GM12892 (cell line): ENCODE measurements around the gene HIPK4.

Experiments
- POLR2A ChIP-seq: IDR thresholded peaks from 2 replicates; pipeline ENCODE4 v1.6.1; 2011; ENCODE audit warnings: low read depth, low read length, control low read depth
- POLR2AphosphoS5 ChIP-seq: IDR thresholded peaks from 2 replicates; pipeline ENCODE4 v1.6.1; 2011; ENCODE audit warnings: low read depth, low read length, control low read depth
- TAF1 ChIP-seq: IDR thresholded peaks from 2 replicates; pipeline ENCODE4 v1.6.1; 2011; ENCODE audit warnings: low read depth, mild to moderate bottlenecking, control low read depth, low read length, borderline replicate concordance

DNA sequence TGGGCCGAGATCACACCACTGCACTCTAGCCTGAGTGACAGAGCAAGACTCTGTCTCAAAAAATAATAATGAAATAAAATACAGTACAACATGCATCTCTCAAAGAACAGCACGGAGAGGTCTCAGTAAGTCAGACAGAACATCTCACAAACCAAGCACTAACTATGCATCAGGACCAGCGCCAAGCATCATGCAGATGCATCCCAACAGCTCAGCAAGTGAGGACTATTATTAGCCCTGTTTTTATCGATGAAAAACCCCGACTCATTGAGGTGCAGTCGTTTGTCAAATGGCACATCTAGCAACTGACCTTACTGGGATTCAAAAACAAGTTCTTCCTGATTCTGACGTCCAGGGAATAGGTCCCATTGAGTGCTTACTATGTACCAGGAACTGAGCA lies 45.6 kb downstream of the HIPK4 start:
- TF ChIP-seq POLR2AphosphoS5, result no peak
- TF ChIP-seq TAF1, result no peak
- TF ChIP-seq POLR2A, result no peak
